Stimulated activated CD4-positive, alpha-beta T cell treated with anti-CD3 and anti-CD28 coated beads, TNF-alpha, amount 100 ng/mL, for 1 hour (primary cell): Measurements from ENCODE around the gene GOLGA6L10.
"Not testable (repeated sequence)": the region's sequence is repeated elsewhere in the genome, so short reads cannot be mapped to it uniquely, and the experiment has no call there.

Experiments
- DNase-seq, 3 donors: peaks; one replicate each; pipeline ENCODE4 v3.0.0-alpha.2; 2020; ENCODE audit warnings: low read depth in 3 of 3, low spot score in 1 of 3

The GOLGA6L10 gene

DNA sequence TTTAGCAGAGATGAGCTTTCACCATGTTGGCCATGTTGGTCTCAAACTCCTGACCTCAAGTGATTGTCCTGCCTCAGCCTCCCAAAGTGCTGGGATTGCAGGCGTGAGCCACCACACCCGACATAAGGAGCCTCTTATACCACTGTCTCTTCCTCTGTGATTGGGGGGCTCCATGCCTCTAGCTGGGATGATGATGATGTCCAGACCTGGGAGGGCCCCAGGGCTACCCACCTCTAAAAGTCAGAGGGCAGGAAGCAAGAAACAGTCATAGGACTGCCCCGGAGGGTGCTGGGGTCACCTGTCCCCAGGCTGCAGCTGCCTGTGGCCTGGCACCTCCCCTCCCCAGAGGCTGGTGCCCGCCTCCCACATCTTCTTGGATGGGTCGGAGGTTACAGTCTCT is 5.4 kb downstream of the GOLGA6L10 start:
- not testable (repeated sequence) for DNase-seq

DNA sequence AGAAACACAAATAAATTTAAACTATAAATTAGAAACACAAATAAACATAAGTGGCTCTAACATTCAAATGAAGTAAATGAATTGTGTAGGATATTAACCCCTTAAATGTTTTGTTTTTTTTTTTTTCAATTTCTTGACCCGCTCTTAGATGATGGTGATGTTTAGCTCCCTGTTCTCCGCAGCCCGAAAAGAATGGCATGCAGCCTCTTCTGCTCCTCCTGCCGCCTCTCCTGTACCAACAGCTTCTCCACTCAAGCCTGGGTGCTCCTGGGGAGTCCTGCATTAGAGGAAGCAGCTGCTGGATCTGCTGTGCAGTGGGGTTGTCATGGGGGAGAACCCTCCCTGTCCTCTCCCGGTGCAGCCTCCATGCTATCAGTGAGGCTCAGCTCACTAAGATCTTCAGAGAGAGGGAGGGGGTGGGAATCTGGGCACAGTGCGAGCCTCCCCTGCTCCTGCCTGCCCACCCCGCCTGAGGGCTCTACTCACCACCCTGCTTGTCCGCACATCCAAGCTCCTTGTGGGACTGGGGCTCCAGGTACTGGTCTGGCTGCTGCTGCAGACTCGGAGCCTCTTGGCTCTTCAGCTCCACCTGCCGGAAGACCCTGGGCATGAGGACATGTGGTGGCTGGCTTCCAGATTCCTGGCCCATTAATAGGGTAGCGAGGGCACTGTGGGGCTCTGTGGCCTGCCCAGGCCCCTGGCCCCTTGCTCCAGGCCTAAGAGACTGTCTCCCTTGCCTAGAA is 6.5 kb downstream of the GOLGA6L10 start:
- DNase-seq, result not testable (repeated sequence)

- not testable (repeated sequence) for DNase-seq
Measured at GRCh38 chr15:82338573-82338972, 10.7 kb downstream of the GOLGA6L10 start.

DNA sequence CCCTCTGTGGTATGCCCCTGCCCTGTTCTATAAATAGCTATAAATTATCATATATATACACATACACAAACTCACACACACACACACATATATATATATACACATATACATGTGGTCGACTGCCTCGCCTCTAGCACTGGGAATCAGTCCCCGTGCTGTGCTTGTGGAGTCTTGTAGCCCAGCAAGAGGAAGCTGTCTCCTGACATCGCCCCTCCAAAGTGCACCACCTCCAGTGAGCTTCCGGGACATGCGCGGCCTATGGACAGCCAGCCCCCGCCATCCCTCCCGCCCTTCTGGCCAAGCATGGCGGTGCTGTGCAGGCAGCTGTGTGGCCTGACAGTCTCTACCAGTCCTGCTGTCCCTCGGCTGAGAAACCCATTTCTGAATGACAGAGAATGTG is 11.2 kb downstream of the GOLGA6L10 start:
- not testable (repeated sequence) for DNase-seq

DNA sequence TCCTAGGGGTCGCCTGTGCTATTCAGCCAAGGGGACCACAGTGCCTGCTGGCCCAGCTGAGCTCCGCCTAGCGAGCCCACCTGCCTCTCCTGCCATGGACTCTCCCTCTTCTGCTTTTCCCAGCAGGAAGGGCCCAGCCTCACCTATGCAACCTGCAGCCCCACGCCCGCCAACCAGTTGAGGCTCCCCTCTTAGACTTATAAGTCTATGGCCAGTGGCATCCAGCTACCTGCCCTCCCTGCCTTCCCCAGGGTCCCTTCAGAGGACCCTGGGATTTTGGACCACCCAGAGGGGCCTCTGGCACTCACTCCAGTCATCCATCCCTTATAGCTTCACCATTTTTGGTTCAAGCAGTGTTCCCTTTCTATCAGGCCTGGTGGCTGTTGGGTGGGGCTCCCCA is 12.2 kb downstream of the GOLGA6L10 start:
- not testable (repeated sequence) for DNase-seq

GRCh38 chr15:82336180-82336647 is 13.1 kb downstream of the GOLGA6L10 start:
- DNase-seq, result not testable (repeated sequence)

DNA sequence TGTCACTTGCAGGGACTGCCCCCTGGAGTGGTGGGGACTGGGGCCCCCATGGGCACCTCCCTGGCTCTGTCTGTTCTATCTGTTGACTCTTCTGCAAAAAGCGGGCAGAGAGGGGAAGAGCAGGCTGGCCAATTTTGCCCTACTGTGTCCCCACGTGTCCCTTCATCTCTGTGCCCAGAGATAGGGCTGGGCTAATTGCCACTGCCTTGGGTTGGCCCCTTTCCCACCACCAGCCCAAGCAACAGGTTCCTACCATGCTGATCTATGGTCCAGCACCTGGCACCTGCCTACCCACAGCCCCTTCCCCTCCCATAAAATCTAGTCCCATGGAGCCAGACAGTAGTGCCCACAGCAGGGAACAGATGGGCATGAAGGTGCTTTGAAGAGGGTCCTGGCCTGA is 14.3 kb downstream of the GOLGA6L10 start:
- DNase-seq, result not testable (repeated sequence)

DNA sequence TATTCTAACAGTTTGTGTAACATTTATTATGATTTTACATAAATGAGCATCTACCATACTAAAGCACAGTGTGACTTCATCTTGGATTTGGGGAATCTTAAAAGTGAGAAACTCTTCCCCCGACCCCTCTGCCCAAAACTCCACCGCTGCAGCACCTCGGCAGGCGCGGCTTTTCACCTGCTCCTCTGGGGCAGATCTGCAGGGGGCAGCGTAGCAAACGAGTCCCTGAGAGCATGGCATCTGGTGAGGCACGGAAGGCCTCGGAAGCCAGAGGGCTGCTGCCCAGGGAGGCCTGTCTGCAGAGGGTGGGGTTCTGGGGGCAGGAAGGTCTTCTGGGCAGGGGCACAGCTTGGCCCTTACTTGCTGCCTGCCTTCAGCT is 14.7 kb downstream of the GOLGA6L10 start:
- DNase-seq, result not testable (repeated sequence)

GRCh38 chr15:82333603-82334553 is 15.4 kb downstream of the GOLGA6L10 start:
- not testable (repeated sequence) for DNase-seq

DNA sequence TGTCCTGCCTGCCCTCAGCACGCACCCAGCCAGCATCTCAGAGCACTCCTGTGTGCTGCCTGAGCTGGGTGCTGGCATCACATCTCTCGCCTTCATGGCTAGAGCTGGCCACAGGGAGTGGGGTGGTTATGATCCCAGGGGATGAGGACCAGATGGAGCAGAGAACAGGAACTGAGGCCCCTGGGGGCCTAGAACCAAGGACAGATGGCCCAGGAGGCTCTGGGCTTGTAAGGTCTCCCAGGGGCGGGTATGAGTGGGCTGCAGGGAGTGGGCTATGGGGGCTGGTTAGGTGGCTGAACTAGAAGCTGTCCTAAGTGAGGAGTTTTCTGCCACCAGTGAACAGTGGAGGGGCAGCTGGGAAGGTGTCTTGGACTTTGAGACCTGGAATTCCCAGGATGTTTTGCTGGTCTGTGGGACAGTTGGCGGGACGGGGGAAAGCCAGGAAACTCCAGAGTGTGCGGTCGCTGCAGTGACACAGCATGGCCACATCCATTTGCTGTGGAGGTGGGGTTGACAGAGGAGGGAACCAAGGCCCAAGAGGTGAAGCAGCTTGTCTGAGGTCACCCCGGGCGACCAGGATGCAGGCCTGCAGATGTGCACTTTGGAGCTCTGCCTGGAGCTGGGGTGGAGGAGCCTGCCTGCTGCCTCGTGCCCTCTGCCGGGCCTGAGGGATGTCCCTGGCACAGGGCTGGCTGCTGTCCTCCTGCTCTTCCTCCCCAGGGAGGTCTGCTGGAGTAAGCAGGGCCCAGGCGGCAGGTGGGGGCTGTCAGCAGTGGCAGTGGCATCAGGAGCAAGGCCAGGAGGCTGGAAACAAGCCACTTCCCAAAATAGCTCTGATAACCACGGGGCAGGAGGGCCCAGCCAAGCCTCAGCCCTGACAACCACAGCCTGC is 16.3 kb downstream of the GOLGA6L10 start:
- DNase-seq, result not testable (repeated sequence)

- not testable (repeated sequence) for DNase-seq
Measured at GRCh38 chr15:82331576-82332304, 17.5 kb downstream of the GOLGA6L10 start.

GRCh38 chr15:82330921-82331320 is 18.4 kb downstream of the GOLGA6L10 start:
- DNase-seq, result not testable (repeated sequence)

- not testable (repeated sequence) for DNase-seq
Measured at GRCh38 chr15:82329039-82329438, 20.2 kb downstream of the GOLGA6L10 start.

DNA sequence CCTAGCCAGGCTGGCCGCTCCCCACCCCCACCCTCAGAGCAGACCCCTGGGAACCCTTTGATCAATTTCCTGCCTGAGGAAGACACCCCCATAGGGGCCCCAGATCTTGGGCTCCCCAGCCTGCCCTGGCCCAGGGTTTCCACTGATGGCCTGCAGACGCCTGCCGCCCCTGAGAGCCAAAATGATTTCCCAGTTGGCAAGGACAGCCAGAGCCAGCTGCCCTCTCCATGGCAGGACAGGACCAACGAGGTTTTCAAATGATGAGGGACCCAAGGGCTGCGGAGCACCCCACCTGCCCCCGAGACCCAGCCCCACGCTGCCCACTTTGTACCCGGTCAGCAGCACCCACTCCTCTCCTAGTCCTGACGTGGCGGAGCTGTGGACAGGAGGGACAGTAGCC is 21.9 kb downstream of the GOLGA6L10 start:
- DNase-seq, result not testable (repeated sequence)

GRCh38 chr15:82326896-82327295 is 22.4 kb downstream of the GOLGA6L10 start:
- DNase-seq, result not testable (repeated sequence)

DNA sequence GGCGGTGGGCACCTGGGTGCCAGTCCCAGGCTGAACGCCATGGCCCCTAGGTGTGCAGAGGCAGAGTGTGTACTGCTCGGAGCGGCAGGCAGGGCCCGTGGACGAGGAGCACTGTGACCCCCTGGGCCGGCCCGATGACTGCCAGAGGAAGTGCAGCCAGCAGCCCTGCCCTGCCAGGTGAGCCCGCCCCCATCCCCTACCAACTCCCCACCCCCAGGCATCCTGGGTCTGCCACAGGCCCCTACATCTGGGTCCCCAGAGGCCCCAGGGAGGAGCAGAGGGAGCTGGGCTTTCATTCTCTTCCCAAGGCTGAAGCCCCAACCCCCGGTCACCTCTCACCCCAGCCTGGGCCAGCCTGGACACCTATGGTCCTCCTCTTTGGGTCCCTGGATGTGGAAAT is 23.6 kb downstream of the GOLGA6L10 start:
- not testable (repeated sequence) for DNase-seq

DNA sequence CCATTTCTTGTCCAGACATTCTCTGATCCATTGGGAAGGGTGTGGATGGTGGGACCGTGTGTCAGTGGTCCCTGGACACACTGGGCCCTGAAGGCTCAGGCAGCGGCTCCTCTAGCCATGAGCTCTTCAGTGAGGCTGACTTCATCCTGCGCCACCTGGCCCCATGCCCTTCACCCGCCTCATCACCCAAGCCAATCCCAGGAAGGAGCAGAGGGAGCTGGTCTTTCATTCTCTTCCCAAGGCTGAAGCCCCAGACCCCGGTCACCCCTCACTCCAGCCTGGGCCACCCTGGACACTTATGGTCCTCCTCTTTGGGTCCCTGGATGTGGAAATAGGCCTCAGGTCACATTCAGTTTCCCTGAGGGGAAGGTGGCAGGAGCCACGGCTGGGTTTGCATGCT is 24.4 kb downstream of the GOLGA6L10 start:
- not testable (repeated sequence) for DNase-seq

GRCh38 chr15:82322488-82322887 is 26.8 kb downstream of the GOLGA6L10 start:
- not testable (repeated sequence) for DNase-seq

DNA sequence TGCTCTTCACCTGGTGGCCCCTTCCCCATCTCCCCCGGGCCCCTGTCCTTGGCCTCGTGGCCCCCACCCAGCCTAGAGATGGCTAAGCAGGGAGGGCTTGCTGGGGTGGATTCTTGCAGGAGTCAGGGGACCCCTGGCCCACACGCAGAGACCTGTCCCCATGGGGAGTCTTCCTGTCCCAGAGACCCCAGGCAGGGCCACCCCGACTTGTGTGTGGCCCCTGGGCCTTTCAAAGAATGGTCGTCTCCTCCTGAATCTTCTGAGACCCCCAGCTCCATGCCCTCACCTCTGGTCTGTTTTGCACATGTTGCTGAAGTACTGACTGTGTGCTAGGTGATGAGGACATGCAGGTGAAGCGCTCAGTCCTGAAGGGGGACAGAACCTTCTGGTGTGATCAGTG is 28.4 kb downstream of the GOLGA6L10 start:
- DNase-seq, result not testable (repeated sequence)
